HepG2 (cell line): ENCODE data around the gene BBC3. TPM values are rescaled to one million over a fixed set of nuclear protein-coding genes. Genes with fewer than 3 reads are reported as not detected.
A peak's percentile ranks its signal among the peaks of the same experiment; 100 is the strongest.

Experiments
- ELF1 ChIP-seq: sonication (generic); formaldehyde crosslinking; IDR thresholded peaks from 2 replicates; pipeline ENCODE4 v1.4.0; 2020; ENCODE audit warnings: missing genetic modification reagents
- FOXA3 ChIP-seq: IDR thresholded peaks from 2 replicates; pipeline ENCODE4 v1.6.1; 2016; ENCODE audit warnings: missing genetic modification reagents, missing compliant biosample characterization
- KLF12 ChIP-seq: sonication (generic); formaldehyde crosslinking; IDR thresholded peaks from 2 replicates; pipeline ENCODE4 v1.4.0; 2020; ENCODE audit warnings: missing genetic modification reagents, borderline replicate concordance
- NFIB ChIP-seq: sonication (generic); formaldehyde crosslinking; IDR thresholded peaks from 2 replicates; pipeline ENCODE4 v1.9.0; 2021; ENCODE audit warnings: missing genetic modification reagents, mild to moderate bottlenecking, borderline replicate concordance
- NR2F2 ChIP-seq: IDR thresholded peaks from 2 replicates; pipeline ENCODE4 v1.6.1; 2012; ENCODE audit warnings: low read depth, inconsistent platforms, borderline replicate concordance
- ZNF350 ChIP-seq: sonication (generic); formaldehyde crosslinking; IDR thresholded peaks from 2 replicates; pipeline ENCODE4 v1.4.0; 2020; ENCODE audit warnings: mild to moderate bottlenecking, low read depth, missing genetic modification reagents, borderline replicate concordance
- ZNF672 ChIP-seq: sonication (generic); formaldehyde crosslinking; IDR thresholded peaks from 2 replicates; pipeline ENCODE4 v1.8.1; 2022; ENCODE audit warnings: missing genetic modification reagents
- ZNF790 ChIP-seq: sonication (generic); formaldehyde crosslinking; IDR thresholded peaks from 2 replicates; pipeline ENCODE4 v1.8.0; 2022; ENCODE audit warnings: missing genetic modification reagents, mild to moderate bottlenecking, borderline replicate concordance
- polyA plus RNA-seq, 8 experiments: library from polyadenylated mRNA; depleted of rRNA in 3 of 8; stranded (reverse) in 7 of 8; unstranded in 1 of 8; fragments of >200 nt; fragmentation: Illumina TruSeq in 4 of 8; extraction: Trizol in 4 of 8; gene quantifications; 2 replicates each; pipeline versions ENCODE4 v1.2.1 to v1.2.3, GENCODE V29; 2011 to 2016; ENCODE audit warnings: low read depth in 4 of 8, missing spikeins in 1 of 8, mixed read lengths in 1 of 8; ENCODE audit not compliant: insufficient read depth in 1 of 8
- total RNA-seq, 5 experiments: library from RNA; depleted of rRNA; stranded (reverse); fragments of >200 nt; fragmentation: Illumina TruSeq; extraction: Trizol; gene quantifications; 2 replicates each; pipeline ENCODE4 v1.2.3, GENCODE V29; 2016; ENCODE audit warnings: low read depth in 1 of 5
- TF ChIP-seq, protein P1 (sequence below): fragments of 450-650 bp; IDR thresholded peaks from 2 replicates; pipeline ENCODE4 v1.6.1; 2017
- TF ChIP-seq, protein P2 (sequence below): sonication (generic); formaldehyde crosslinking; IDR thresholded peaks from 2 replicates; pipeline ENCODE4 v1.4.0; 2020; ENCODE audit warnings: missing genetic modification reagents, borderline replicate concordance
- TF ChIP-seq, protein P3 (sequence below): sonication (generic); formaldehyde crosslinking; IDR thresholded peaks from 2 replicates; pipeline ENCODE4 v1.8.1; 2023; ENCODE audit warnings: missing genetic modification reagents, inconsistent platforms, borderline replicate concordance
- TF ChIP-seq, protein P4 (sequence below): sonication (generic); formaldehyde crosslinking; IDR thresholded peaks from 2 replicates; pipeline ENCODE4 v1.8.1; 2023; ENCODE audit warnings: missing genetic modification reagents, mild to moderate bottlenecking, borderline replicate concordance
- TF ChIP-seq, protein P5 (sequence below): sonication (generic); formaldehyde crosslinking; IDR thresholded peaks from 2 replicates; pipeline ENCODE4 v1.5.1; 2020; ENCODE audit warnings: missing genetic modification reagents, mild to moderate bottlenecking, borderline replicate concordance
- TF ChIP-seq, protein P6 (sequence below), 2 experiments: sonication (generic) in 1 of 2; formaldehyde crosslinking in 1 of 2; IDR thresholded peaks; 2 replicates each; pipeline versions ENCODE4 v1.4.0 to v1.6.1; 2018 to 2020; ENCODE audit warnings: missing genetic modification reagents in 2 of 2, borderline replicate concordance in 1 of 2, low read depth in 1 of 2, mild to moderate bottlenecking in 1 of 2, missing biosample characterization in 1 of 2

The BBC3 gene
- total and polyA plus RNA-seq, 2 of the 13 experiments (the other 11 are each of a cell fraction or from before 2014, with no cell fraction given) = 6.1 to 8.8 TPM

DNA sequence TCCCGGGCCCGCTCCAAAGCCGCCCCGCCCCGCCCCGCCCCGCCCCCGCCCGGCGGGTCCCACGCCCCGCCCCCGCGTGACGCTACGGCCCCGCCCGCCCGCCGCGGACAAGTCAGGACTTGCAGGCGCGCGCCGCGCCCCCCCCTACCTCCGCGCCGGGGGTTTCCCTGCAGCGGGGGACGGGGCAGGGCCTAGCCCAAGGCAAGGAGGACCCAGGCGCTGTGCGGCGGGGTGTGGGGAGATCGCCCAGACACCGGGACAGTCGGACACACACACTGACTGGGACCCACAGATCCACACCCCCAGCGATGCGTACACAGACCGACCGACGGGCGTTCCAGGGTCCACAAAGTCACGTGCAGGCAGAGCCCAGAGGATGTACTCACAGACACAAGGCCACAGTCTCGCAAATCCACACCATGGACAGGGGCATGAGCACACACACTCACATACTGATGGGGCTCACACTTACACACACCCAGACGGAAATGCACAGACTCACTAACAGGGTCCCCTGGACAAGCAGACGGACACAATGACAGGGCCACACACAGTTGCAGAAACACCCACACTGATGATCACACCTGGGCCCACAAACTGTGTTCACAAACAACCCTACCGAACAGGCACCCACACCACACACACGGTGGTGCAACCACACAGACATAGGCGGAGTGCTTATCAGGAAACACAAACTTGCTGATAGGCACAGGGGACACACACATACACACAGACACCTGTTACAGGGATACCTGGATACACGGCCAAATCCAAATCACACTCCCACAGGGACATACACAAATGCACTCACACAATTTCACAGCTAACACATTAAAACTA is 436 bp upstream of the BBC3 start (continued):
- TF ChIP-seq, protein P1, sequence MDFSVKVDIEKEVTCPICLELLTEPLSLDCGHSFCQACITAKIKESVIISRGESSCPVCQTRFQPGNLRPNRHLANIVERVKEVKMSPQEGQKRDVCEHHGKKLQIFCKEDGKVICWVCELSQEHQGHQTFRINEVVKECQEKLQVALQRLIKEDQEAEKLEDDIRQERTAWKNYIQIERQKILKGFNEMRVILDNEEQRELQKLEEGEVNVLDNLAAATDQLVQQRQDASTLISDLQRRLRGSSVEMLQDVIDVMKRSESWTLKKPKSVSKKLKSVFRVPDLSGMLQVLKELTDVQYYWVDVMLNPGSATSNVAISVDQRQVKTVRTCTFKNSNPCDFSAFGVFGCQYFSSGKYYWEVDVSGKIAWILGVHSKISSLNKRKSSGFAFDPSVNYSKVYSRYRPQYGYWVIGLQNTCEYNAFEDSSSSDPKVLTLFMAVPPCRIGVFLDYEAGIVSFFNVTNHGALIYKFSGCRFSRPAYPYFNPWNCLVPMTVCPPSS = no peak
- TF ChIP-seq, protein P2, sequence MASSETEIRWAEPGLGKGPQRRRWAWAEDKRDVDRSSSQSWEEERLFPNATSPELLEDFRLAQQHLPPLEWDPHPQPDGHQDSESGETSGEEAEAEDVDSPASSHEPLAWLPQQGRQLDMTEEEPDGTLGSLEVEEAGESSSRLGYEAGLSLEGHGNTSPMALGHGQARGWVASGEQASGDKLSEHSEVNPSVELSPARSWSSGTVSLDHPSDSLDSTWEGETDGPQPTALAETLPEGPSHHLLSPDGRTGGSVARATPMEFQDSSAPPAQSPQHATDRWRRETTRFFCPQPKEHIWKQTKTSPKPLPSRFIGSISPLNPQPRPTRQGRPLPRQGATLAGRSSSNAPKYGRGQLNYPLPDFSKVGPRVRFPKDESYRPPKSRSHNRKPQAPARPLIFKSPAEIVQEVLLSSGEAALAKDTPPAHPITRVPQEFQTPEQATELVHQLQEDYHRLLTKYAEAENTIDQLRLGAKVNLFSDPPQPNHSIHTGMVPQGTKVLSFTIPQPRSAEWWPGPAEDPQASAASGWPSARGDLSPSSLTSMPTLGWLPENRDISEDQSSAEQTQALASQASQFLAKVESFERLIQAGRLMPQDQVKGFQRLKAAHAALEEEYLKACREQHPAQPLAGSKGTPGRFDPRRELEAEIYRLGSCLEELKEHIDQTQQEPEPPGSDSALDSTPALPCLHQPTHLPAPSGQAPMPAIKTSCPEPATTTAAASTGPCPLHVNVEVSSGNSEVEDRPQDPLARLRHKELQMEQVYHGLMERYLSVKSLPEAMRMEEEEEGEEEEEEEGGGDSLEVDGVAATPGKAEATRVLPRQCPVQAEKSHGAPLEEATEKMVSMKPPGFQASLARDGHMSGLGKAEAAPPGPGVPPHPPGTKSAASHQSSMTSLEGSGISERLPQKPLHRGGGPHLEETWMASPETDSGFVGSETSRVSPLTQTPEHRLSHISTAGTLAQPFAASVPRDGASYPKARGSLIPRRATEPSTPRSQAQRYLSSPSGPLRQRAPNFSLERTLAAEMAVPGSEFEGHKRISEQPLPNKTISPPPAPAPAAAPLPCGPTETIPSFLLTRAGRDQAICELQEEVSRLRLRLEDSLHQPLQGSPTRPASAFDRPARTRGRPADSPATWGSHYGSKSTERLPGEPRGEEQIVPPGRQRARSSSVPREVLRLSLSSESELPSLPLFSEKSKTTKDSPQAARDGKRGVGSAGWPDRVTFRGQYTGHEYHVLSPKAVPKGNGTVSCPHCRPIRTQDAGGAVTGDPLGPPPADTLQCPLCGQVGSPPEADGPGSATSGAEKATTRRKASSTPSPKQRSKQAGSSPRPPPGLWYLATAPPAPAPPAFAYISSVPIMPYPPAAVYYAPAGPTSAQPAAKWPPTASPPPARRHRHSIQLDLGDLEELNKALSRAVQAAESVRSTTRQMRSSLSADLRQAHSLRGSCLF (CRISPR knock-in tag) = no peak
- TF ChIP-seq ZNF350 (no peak; the same call in none of the 2 replicates), FOXA3 (CRISPR knock-in tag) (peak; percentile 47), ZNF672 (CRISPR knock-in tag) (peak; percentile 87; the same call in 1 of the 2 replicates), ELF1 (CRISPR knock-in tag) (no peak), ZNF790 (CRISPR knock-in tag) (no peak), KLF12 (CRISPR knock-in tag) (no peak; the same call in 1 of the 2 replicates), NR2F2 (no peak; the same call in 1 of the 2 replicates), NFIB (CRISPR knock-in tag) (no peak)
- TF ChIP-seq, protein P3, sequence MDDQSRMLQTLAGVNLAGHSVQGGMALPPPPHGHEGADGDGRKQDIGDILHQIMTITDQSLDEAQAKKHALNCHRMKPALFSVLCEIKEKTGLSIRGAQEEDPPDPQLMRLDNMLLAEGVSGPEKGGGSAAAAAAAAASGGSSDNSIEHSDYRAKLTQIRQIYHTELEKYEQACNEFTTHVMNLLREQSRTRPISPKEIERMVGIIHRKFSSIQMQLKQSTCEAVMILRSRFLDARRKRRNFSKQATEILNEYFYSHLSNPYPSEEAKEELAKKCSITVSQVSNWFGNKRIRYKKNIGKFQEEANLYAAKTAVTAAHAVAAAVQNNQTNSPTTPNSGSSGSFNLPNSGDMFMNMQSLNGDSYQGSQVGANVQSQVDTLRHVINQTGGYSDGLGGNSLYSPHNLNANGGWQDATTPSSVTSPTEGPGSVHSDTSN = no peak
- TF ChIP-seq, protein P4, sequence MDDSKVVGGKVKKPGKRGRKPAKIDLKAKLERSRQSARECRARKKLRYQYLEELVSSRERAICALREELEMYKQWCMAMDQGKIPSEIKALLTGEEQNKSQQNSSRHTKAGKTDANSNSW (CRISPR knock-in tag) = peak; percentile 86; the same call in 1 of the 2 replicates
- TF ChIP-seq, protein P5, sequence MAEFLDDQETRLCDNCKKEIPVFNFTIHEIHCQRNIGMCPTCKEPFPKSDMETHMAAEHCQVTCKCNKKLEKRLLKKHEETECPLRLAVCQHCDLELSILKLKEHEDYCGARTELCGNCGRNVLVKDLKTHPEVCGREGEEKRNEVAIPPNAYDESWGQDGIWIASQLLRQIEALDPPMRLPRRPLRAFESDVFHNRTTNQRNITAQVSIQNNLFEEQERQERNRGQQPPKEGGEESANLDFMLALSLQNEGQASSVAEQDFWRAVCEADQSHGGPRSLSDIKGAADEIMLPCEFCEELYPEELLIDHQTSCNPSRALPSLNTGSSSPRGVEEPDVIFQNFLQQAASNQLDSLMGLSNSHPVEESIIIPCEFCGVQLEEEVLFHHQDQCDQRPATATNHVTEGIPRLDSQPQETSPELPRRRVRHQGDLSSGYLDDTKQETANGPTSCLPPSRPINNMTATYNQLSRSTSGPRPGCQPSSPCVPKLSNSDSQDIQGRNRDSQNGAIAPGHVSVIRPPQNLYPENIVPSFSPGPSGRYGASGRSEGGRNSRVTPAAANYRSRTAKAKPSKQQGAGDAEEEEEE (CRISPR knock-in tag) = no peak
- TF ChIP-seq, protein P6, sequence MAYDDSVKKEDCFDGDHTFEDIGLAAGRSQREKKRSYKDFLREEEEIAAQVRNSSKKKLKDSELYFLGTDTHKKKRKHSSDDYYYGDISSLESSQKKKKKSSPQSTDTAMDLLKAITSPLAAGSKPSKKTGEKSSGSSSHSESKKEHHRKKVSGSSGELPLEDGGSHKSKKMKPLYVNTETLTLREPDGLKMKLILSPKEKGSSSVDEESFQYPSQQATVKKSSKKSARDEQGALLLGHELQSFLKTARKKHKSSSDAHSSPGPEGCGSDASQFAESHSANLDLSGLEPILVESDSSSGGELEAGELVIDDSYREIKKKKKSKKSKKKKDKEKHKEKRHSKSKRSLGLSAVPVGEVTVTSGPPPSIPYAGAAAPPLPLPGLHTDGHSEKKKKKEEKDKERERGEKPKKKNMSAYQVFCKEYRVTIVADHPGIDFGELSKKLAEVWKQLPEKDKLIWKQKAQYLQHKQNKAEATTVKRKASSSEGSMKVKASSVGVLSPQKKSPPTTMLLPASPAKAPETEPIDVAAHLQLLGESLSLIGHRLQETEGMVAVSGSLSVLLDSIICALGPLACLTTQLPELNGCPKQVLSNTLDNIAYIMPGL (CRISPR knock-in tag; IDR thresholded peaks at IDR 0.05; ENCODE audit: borderline replicate concordance in 1 of 2, low read depth in 1 of 2) = 0 out of 4 replicates have a peak, but pooled peaks of 1 of the 2 experiments have one; percentile 49
